Nephron progenitor cell (in vitro differentiated cells): ENCODE data around the gene POU5F2.
A peak's percentile ranks its signal among the peaks of the same experiment; 100 is the strongest.

Source experiments
- DNase-seq: peaks from one replicate; pipeline ENCODE4 v3.0.0; 2021
- H3K27ac Mint-ChIP-seq: 2 replicates; pipeline ENCODE4 v1.8.0; 2021; ENCODE audit warnings: mild to moderate bottlenecking, moderate library complexity, mixed read lengths
- H3K27me3 Mint-ChIP-seq: 2 replicates; pipeline ENCODE4 v1.8.0; 2021; ENCODE audit warnings: mild to moderate bottlenecking, low read depth, mixed read lengths; ENCODE audit not compliant: poor library complexity
- H3K36me3 Mint-ChIP-seq: 2 replicates; pipeline ENCODE4 v1.8.0; 2021; ENCODE audit warnings: low read depth, mixed read lengths
- H3K4me1 Mint-ChIP-seq: 2 replicates; pipeline ENCODE4 v1.8.0; 2021; ENCODE audit warnings: mixed read lengths
- H3K4me3 Mint-ChIP-seq: 2 replicates; pipeline ENCODE4 v1.8.0; 2021; ENCODE audit warnings: mild to moderate bottlenecking, moderate library complexity, mixed read lengths
- H3K9me3 Mint-ChIP-seq: 2 replicates; pipeline ENCODE4 v1.8.0; 2021; ENCODE audit warnings: mild to moderate bottlenecking, moderate library complexity, mixed read lengths
- TF ChIP-seq, protein P1 (sequence below): fragments of 200-600 bp; sonication (generic); IDR thresholded peaks from 2 replicates; pipeline ENCODE4 v1.5.0; 2021; ENCODE audit warnings: antibody characterized with exemption

Gene POU5F2

DNA sequence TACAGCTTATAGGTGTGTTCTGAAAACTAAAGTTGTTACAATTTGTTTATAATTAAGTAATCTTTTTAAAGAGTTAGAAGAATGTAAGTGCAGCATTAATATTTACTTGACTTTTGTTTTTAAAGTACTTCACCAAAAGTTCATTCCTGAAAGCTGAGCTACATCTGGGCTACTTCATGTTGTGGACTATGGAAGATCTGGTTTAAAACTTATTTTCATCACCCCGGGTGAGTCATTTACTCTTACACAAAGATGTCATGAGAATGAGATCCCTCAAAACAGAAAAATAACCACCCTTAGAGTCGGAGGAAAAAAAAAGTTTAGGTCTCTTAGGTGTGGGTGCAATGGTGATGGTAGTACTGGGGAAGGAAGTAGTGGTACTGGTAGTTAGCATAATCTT lies 5.1 kb downstream of the POU5F2 start:
- DNase-seq: no peak
- peaks cover 3% of the 10 kb centered on the region for H3K27me3 Mint-ChIP-seq
- no peak overlapping the region for H3K4me3 Mint-ChIP-seq
- peaks cover 35% of the 10 kb centered on the region for H3K36me3 Mint-ChIP-seq
- peaks cover 16% of the 10 kb centered on the region for H3K9me3 Mint-ChIP-seq
- H3K4me1 Mint-ChIP-seq: peaks cover 17% of the 10 kb centered on the region
- no peak overlapping the region for H3K27ac Mint-ChIP-seq
- TF ChIP-seq, protein P1, sequence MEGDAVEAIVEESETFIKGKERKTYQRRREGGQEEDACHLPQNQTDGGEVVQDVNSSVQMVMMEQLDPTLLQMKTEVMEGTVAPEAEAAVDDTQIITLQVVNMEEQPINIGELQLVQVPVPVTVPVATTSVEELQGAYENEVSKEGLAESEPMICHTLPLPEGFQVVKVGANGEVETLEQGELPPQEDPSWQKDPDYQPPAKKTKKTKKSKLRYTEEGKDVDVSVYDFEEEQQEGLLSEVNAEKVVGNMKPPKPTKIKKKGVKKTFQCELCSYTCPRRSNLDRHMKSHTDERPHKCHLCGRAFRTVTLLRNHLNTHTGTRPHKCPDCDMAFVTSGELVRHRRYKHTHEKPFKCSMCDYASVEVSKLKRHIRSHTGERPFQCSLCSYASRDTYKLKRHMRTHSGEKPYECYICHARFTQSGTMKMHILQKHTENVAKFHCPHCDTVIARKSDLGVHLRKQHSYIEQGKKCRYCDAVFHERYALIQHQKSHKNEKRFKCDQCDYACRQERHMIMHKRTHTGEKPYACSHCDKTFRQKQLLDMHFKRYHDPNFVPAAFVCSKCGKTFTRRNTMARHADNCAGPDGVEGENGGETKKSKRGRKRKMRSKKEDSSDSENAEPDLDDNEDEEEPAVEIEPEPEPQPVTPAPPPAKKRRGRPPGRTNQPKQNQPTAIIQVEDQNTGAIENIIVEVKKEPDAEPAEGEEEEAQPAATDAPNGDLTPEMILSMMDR: no peak

DNA sequence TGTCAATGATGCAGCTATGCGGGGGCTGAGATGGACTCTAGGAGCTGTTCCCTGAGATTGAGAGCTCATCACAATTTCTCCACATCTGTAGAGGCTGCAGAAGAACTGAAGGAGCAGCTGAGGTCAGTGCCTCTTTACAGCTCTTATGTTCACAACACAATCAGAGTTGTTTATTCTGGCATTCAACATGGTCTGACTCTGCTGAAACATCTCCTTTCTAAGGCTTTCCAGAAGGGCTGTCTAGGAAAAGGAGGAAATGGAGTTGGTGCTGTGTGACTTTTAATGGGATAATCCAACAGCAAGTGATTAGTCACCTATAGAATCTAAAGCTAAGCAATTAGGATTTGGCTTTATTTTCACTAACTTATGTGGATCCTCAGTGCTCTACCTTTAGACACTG lies 6.0 kb downstream of the POU5F2 start:
- peaks cover 26% of the 10 kb centered on the region for H3K4me1 Mint-ChIP-seq
- peaks cover 16% of the 10 kb centered on the region for H3K9me3 Mint-ChIP-seq

DNA sequence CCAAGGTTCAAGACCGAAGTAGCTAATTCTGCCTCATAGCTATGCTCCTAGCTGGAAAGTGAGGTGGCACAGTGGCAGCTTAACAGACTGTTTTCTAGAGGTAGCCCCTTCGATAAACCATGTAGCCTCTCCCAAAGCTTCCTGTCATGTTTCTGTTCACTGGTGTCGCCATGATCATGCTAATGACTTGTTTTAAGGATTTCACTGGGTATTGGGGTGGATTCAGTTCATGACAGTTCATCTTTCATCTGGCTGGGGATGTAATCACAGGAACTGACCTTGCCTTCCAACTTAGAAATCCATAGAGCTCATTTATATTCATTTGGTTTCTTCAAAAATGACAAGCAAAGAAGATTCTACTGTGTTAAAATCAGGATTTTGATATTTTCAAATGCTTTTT lies 9.4 kb downstream of the POU5F2 start:
- Mint-ChIP-seq H3K27me3 (no peaks in the 10 kb centered on the region), H3K4me3 (no peak overlapping the region), H3K27ac (no peak overlapping the region), H3K36me3 (peaks cover 5% of the 10 kb centered on the region), H3K4me1 (peaks cover 39% of the 10 kb centered on the region), H3K9me3 (peaks cover 4% of the 10 kb centered on the region)
- TF ChIP-seq, protein P1: no peak
- no peak for DNase-seq

More for the DNA sequence above, 6.0 kb downstream of the POU5F2 start:
- Mint-ChIP-seq H3K27me3 (peaks cover 3% of the 10 kb centered on the region), H3K36me3 (peaks cover 34% of the 10 kb centered on the region), H3K4me3 (no peak overlapping the region), H3K27ac (peak overlapping the region; percentile 58)
- TF ChIP-seq, protein P1: no peak
- no peak for DNase-seq

DNA sequence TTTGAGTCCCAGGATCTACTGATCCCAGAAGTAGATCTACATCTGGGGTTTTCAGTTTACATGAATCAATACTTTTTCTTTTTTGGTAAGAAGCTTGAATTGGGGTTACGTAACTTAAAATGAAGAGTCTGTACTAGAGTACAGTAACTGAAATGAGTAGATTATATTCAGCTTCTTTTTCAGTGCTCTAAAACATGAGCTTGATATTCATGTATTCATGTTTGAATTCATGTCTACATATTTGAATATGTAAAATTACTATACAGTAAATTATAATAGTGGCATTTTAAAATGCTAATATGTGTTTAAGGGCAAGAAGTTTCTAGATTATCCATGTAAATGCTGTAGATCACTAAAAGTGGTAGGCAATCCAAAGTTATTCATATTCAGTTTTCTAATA lies 14.8 kb downstream of the POU5F2 start:
- no peaks in the 10 kb centered on the region for H3K27me3 Mint-ChIP-seq
- no peak overlapping the region for H3K27ac Mint-ChIP-seq
- no peaks in the 10 kb centered on the region for H3K36me3 Mint-ChIP-seq
- H3K4me1 Mint-ChIP-seq: peaks cover 51% of the 10 kb centered on the region
- H3K4me3 Mint-ChIP-seq: no peak overlapping the region
- TF ChIP-seq, protein P1: no peak
- H3K9me3 Mint-ChIP-seq: no peaks in the 10 kb centered on the region
- no peak for DNase-seq

DNA sequence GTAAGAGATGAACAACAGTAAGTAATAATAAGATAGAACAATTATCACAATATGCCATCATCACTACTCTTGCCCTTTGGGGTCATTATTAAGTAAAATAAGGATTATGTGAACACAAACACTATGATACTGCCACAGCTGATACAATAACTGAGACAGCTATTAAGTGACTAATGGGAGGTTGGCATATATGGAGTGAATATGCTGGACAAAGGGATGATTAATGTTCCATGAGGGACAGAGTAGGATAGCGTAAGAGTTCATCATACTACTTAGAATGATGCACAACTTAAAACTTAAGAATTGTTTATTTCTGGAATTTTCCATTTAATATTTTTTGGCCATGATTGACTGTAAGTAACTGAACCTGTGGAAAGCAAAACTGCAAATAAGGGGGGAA lies 16.6 kb downstream of the POU5F2 start:
- no peak for DNase-seq
- TF ChIP-seq, protein P1: no peak
- Mint-ChIP-seq H3K27ac (no peak overlapping the region), H3K4me1 (peaks cover 51% of the 10 kb centered on the region), H3K27me3 (no peaks in the 10 kb centered on the region), H3K9me3 (no peaks in the 10 kb centered on the region), H3K36me3 (no peaks in the 10 kb centered on the region), H3K4me3 (no peak overlapping the region)

DNA sequence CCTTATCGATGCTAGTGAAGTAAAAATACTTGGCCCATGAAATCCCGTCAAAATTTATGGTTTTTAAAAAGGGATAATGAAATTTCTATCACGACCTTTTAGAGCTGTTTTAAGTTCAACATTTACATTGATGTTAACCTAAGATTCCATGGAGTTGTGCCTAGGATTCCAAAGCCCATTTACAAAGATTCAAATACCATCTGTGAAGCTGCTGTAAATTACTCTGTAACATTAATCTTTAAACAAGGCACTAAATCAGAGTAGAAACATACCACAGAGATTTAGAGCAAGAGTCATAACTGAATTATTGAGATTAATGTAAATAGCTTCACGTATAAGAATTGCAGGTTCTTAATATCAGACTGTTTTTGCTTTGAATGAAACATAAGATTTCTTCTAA lies 17.7 kb downstream of the POU5F2 start:
- Mint-ChIP-seq H3K27me3 (no peaks in the 10 kb centered on the region), H3K4me3 (no peak overlapping the region), H3K4me1 (peaks cover 55% of the 10 kb centered on the region), H3K27ac (no peak overlapping the region), H3K36me3 (no peaks in the 10 kb centered on the region), H3K9me3 (no peaks in the 10 kb centered on the region)
- TF ChIP-seq, protein P1: no peak
- no peak for DNase-seq
